ENCODE results near the gene IPPK.

DNA sequence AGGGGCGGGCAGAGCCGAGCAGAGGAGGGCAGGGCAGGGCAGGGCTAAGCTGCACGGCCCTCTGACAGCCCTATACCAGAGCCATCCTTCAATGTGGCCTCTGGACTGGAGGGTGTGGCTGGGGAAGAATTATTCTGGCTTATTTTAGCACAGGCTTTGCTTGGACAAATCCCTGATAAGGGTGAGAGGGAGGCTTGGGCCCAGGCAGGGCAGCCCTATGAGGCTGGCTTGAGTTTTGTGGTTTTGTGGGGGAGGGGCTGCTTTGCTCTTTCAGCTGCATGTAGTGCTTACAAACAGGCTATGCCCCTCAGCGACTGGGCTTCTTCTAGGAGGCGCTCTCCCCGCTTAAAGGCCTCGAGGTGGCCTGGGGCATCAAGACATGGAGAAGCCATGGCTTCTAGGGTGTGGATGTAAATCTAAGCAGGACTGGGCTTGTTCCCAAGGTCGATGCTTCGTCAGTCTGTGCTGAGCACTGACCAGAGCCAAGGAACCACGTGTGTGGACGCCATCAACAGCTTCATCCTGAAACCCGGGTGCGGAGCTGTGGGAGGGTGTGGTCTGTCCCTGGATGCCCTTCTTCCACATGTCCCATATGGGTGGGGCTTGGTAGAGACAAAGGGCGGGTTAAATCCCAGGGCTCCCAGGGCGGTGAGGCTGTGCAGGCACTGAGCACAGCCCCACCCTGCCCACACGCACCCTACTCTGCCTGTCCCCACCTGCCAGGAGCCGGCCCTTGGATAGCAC lies 45.7 kb upstream of the IPPK start:
- TF ChIP-seq ZNF324 (tag by site-specific recombination; IDR thresholded peaks at IDR 0.05) (no peak), OSR2 (tag by site-specific recombination; IDR thresholded peaks at IDR 0.05) (no peak)
- TF ChIP-seq, protein P1, sequence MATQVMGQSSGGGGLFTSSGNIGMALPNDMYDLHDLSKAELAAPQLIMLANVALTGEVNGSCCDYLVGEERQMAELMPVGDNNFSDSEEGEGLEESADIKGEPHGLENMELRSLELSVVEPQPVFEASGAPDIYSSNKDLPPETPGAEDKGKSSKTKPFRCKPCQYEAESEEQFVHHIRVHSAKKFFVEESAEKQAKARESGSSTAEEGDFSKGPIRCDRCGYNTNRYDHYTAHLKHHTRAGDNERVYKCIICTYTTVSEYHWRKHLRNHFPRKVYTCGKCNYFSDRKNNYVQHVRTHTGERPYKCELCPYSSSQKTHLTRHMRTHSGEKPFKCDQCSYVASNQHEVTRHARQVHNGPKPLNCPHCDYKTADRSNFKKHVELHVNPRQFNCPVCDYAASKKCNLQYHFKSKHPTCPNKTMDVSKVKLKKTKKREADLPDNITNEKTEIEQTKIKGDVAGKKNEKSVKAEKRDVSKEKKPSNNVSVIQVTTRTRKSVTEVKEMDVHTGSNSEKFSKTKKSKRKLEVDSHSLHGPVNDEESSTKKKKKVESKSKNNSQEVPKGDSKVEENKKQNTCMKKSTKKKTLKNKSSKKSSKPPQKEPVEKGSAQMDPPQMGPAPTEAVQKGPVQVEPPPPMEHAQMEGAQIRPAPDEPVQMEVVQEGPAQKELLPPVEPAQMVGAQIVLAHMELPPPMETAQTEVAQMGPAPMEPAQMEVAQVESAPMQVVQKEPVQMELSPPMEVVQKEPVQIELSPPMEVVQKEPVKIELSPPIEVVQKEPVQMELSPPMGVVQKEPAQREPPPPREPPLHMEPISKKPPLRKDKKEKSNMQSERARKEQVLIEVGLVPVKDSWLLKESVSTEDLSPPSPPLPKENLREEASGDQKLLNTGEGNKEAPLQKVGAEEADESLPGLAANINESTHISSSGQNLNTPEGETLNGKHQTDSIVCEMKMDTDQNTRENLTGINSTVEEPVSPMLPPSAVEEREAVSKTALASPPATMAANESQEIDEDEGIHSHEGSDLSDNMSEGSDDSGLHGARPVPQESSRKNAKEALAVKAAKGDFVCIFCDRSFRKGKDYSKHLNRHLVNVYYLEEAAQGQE (tag by site-specific recombination; IDR thresholded peaks at IDR 0.05) = no peak
- TF ChIP-seq, protein P2, sequence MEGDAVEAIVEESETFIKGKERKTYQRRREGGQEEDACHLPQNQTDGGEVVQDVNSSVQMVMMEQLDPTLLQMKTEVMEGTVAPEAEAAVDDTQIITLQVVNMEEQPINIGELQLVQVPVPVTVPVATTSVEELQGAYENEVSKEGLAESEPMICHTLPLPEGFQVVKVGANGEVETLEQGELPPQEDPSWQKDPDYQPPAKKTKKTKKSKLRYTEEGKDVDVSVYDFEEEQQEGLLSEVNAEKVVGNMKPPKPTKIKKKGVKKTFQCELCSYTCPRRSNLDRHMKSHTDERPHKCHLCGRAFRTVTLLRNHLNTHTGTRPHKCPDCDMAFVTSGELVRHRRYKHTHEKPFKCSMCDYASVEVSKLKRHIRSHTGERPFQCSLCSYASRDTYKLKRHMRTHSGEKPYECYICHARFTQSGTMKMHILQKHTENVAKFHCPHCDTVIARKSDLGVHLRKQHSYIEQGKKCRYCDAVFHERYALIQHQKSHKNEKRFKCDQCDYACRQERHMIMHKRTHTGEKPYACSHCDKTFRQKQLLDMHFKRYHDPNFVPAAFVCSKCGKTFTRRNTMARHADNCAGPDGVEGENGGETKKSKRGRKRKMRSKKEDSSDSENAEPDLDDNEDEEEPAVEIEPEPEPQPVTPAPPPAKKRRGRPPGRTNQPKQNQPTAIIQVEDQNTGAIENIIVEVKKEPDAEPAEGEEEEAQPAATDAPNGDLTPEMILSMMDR (tag by site-specific recombination; IDR thresholded peaks at IDR 0.05) = no peak

All from HEK293 (cell line).